ENCODE results near the gene PISD. TPM values are rescaled to one million over a fixed set of nuclear protein-coding genes. Genes with fewer than 3 reads are reported as not detected.

Gene PISD
- total RNA-seq, 1 donor from 2014 or later = 110 TPM

DNA sequence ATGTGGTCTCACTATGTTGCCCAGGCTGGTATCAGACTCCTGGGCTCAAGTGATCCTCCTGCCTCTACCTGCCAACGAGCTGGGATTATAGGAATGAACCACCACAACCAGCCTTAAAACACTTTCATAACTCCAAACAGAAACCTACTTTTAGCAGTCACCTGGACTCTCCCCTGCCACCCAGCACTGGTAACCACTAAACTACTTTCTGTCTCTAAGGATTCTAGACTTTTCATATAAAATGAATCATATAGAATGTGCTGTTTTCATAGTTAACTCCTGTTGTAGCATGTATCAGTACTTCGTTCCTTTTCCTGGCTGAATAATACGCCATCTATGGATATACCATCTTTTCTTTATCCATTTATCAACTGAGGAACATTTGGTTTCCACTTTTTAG lies 29.4 kb upstream of the PISD start:
- TF ChIP-seq, protein P1, sequence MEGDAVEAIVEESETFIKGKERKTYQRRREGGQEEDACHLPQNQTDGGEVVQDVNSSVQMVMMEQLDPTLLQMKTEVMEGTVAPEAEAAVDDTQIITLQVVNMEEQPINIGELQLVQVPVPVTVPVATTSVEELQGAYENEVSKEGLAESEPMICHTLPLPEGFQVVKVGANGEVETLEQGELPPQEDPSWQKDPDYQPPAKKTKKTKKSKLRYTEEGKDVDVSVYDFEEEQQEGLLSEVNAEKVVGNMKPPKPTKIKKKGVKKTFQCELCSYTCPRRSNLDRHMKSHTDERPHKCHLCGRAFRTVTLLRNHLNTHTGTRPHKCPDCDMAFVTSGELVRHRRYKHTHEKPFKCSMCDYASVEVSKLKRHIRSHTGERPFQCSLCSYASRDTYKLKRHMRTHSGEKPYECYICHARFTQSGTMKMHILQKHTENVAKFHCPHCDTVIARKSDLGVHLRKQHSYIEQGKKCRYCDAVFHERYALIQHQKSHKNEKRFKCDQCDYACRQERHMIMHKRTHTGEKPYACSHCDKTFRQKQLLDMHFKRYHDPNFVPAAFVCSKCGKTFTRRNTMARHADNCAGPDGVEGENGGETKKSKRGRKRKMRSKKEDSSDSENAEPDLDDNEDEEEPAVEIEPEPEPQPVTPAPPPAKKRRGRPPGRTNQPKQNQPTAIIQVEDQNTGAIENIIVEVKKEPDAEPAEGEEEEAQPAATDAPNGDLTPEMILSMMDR (IDR thresholded peaks at IDR 0.05) = no peak
- H3K4me1 ChIP-seq = no peaks in the 10 kb centered on the region
- intact Hi-C loops (cut with DNase I) = no loop called here
- no peak overlapping the region for H3K4me3 ChIP-seq
- H3K27ac ChIP-seq = no peak overlapping the region
- no peak for DNase-seq (ENCODE audit: low spot score in 2 of 2)
- no peaks in the 10 kb centered on the region for H3K9me3 ChIP-seq
- H3K27me3 ChIP-seq = no peaks in the 10 kb centered on the region
- H3K36me3 ChIP-seq = peaks cover 53 to 78% of the 10 kb centered on the region in 2 donors

DNA sequence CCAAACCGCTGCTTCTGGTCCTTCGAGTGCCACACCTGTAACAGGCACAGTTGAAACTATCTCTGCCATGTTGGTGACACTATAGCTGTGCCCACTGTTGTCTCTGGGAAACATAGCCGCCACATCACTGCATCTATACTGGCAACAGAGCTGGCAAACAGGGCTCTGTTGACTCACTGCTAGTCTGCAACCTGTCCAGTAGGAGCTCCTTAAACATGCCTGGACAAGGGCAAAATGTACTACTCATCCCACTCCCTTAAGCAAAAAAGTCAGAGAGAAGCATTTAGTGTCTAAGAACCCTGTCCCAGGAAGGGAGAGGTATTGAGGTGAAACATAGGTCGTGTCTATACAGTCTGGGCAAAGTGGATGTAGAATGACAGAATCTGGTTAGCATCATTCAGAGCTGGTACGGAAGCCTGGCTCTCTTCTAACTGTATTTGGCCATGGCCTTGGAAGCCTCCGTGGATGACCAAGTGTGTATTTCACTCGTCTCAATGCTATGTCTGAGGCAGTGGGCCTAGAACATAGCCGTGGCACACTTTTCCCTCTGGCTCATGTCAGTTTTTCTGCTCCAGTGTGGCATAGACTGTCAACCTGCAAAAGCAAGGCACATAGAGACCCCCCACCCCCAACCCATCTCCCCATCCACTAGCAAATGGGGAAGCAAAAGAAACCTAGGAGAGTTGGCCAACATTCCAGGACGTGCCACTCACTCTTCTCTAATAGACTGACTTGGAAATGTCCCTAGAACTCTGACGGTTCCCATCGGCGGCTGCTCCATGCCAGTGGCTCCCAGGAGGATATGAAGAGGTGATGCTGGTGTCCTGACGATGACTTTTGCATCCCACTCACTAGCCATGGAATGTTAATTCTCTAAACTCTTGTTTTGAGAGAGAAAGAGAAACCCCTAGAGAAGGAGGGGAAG lies 21.4 kb upstream of the PISD start:
- peak overlapping the region; percentile 64 to 77 for H3K27ac ChIP-seq
- intact Hi-C loops (cut with DNase I) = loop anchor here (5.0 kb wide), 1 partner anchor 69 kb away; the partner anchor contains the start of genes DEPDC5 and PRR14L

DNA sequence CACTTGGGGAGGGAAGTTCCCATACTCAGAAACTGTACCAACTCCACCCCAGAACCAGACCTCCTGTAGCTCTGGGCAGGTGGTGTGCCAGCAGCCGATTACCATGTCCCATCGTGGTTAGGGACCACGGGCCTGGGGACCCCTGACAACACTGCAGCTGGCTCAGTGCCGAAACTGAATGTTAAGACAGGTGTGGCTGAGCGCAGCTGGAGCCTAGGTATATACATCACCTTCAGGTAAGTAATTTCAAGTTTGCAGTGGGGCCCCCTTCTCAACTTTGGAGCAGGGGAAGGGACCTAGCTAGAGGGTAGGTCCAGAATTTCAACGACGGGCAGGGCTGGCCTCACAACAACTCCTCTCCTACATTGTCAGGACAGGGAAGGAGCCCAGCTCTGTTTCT lies 20.7 kb upstream of the PISD start:
- no peaks in the 10 kb centered on the region for H3K9me3 ChIP-seq
- DNase-seq (ENCODE audit: low spot score in 2 of 2) = no peak
- H3K27me3 ChIP-seq = no peaks in the 10 kb centered on the region
- H3K4me3 ChIP-seq = no peak overlapping the region
- H3K36me3 ChIP-seq = peaks cover 18 to 19% of the 10 kb centered on the region in 2 donors
- H3K4me1 ChIP-seq = peaks cover 4 to 31% of the 10 kb centered on the region in 2 donors
- peak overlapping the region; percentile 64 to 77 for H3K27ac ChIP-seq
- intact Hi-C loops (cut with DNase I) = loop anchor here (5.0 kb wide), 1 partner anchor 70 kb away; the partner anchor contains the start of genes DEPDC5 and PRR14L
- TF ChIP-seq, protein P1 (IDR thresholded peaks at IDR 0.05) = no peak

More for the DNA sequence above, 21.4 kb upstream of the PISD start:
- H3K27me3 ChIP-seq = no peaks in the 10 kb centered on the region
- no peak for DNase-seq (ENCODE audit: low spot score in 2 of 2)
- peaks cover 4 to 31% of the 10 kb centered on the region in 2 donors for H3K4me1 ChIP-seq
- TF ChIP-seq, protein P1 (IDR thresholded peaks at IDR 0.05) = no peak
- peaks cover 23 to 24% of the 10 kb centered on the region in 2 donors for H3K36me3 ChIP-seq
- H3K4me3 ChIP-seq = no peak overlapping the region
- H3K9me3 ChIP-seq = no peaks in the 10 kb centered on the region

DNA sequence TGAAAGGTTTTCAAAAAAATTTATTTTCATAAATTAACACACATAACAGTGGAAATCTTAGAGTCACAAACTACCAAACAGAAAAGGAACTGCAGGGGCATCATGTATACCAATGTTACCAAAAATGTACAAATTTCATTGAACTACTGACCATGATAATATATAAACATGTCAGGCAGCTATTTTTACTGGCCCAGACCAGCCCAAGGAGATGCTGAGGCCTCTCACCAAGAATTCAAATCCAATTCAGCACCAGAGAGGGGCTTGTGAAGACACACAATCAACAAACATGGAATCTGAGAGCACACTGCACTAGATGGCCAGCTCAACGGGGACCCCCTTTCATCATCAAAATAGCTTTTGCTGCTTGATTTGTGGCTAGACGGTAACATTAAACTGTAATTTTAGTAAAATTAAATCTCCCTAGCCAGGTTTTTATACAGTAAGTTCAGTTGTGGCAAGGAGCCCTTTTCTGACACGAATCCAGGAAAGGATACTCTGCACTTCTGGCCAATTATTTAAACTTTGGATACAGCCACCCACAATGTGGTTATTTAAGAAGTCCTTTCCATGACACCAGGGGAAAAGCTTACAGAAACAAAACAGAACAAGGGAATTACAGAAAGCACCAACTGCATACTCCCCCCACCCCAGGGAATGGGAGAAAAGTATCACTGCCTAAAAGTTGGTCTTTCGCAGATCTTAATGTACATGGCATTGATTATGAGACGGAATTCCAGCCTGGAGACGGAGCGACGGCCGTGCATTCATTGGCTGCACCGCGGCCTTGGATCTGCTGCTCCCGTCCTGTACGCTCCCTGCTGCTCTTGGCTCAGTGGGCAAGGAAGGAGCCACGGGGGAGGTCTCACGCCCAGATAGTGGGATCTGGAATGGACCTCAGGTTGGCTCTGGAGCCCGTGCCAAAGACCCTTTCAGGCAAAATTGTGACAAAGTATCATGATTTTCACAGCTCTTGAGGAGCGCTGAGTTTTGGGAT lies 19.6 kb upstream of the PISD start:
- intact Hi-C loops (cut with DNase I) = loop anchor here (5.0 kb wide), 1 partner anchor 71 kb away; the partner anchor contains the start of genes DEPDC5 and PRR14L
- Histone ChIP-seq H3K36me3 (peaks cover 7 to 8% of the 10 kb centered on the region in 2 donors), H3K9me3 (no peaks in the 10 kb centered on the region), H3K4me1 (peaks cover 4 to 31% of the 10 kb centered on the region in 2 donors), H3K27me3 (no peaks in the 10 kb centered on the region), H3K4me3 (peak overlapping the region; percentile 9 to 36), H3K27ac (peak overlapping the region; percentile 64 to 77)
- no peak for DNase-seq (ENCODE audit: low spot score in 2 of 2)
- TF ChIP-seq, protein P1 (IDR thresholded peaks at IDR 0.05) = no peak

DNA sequence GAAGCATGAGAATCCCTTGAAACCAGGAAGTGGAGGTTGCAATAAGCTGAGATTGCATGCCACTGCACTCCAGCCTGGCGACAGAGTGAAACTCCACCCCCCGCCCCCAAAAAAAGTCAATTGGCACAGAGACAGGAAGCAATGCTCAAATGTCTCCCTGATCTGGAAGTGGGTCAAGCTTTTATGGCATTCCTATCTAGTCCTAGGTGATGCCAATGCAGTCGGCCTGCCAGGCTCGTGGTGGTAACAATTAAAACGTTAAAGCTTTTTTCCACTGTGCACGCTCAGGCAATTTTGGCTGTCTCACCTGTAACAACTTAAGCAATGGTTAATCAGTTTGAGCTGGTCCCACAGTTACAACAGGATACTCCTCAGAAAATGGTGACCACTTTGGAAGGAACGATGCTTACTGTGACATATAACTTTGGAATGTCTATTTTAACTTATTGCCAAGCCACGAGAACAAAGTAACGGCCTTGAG lies 18.9 kb upstream of the PISD start:
- intact Hi-C loops (cut with DNase I) = loop anchor here (5.0 kb wide), 1 partner anchor 71 kb away; the partner anchor contains the start of genes DEPDC5 and PRR14L
- H3K4me1 ChIP-seq = peaks cover 4 to 35% of the 10 kb centered on the region in 2 donors
- TF ChIP-seq, protein P1 (IDR thresholded peaks at IDR 0.05) = no peak
- no peaks in the 10 kb centered on the region for H3K27me3 ChIP-seq
- H3K4me3 ChIP-seq = peak overlapping the region in 1 of 2 donors; percentile 2
- DNase-seq (ENCODE audit: low spot score in 2 of 2) = no peak
- no peaks in the 10 kb centered on the region for H3K9me3 ChIP-seq
- H3K36me3 ChIP-seq = peaks cover 4% of the 10 kb centered on the region in 2 donors
- H3K27ac ChIP-seq = peak overlapping the region; percentile 64 to 77

All from ascending aorta (tissue), 2 donors.